Measurements from ENCODE around the gene EML6.

GRCh38 chr2:54772531-54772930 is 49.1 kb downstream of the EML6 start:
- no peak for TF ChIP-seq CTCF (conservative IDR thresholded peaks at IDR 0.05; ENCODE audit: low read depth in 2 of 2)
- TF ChIP-seq POLR2AphosphoS5 (IDR thresholded peaks at IDR 0.05; ENCODE audit: low read depth): no peak
- no peak for TF ChIP-seq EZH2phosphoT487 (IDR thresholded peaks at IDR 0.05; ENCODE audit: unreplicated experiment)

Data from GM23338 (cell line).